GM23338 (cell line): ENCODE data around the gene KCNC4. TPM values are rescaled to one million over a fixed set of nuclear protein-coding genes. Genes with fewer than 3 reads are reported as not detected.

Experiments
- ATAC-seq: fragments of 200-7000 bp; cut with Tn5 transposase; 3 replicates; pipeline ENCODE4 v1.9.1; 2020
- DNase-seq: peaks from one replicate; pipeline ENCODE4 v3.0.0-alpha.2; 2015; ENCODE audit warnings: low spot score
- H2AFZ ChIP-seq: fragments of 200-600 bp; sonication (generic); 2 replicates; pipeline ENCODE4 v1.8.0; 2016; ENCODE audit warnings: antibody characterized with exemption, mild to moderate bottlenecking, moderate library complexity
- H3F3A ChIP-seq: fragments of 200-600 bp; sonication (generic); replicated peaks from 2 replicates; pipeline ENCODE4 v1.8.0; 2017; ENCODE audit warnings: antibody characterized with exemption, mixed run types, low read depth
- H3K27ac ChIP-seq: fragments of 200-600 bp; sonication (generic); 2 replicates; pipeline ENCODE4 v1.6.1; 2016; ENCODE audit warnings: low read depth
- H3K27me3 ChIP-seq: fragments of 200-600 bp; sonication (generic); 2 replicates; pipeline ENCODE4 v1.8.0; 2016; ENCODE audit warnings: mild to moderate bottlenecking, mixed run types, moderate library complexity; ENCODE audit not compliant: insufficient read depth
- H3K36me3 ChIP-seq: fragments of 200-600 bp; sonication (generic); 2 replicates; pipeline ENCODE4 v1.8.0; 2016; ENCODE audit warnings: mild to moderate bottlenecking; ENCODE audit not compliant: insufficient read depth
- H3K4me1 ChIP-seq: fragments of 200-600 bp; sonication (generic); 2 replicates; pipeline ENCODE4 v1.8.0; 2016; ENCODE audit warnings: mild to moderate bottlenecking, moderate library complexity; ENCODE audit not compliant: insufficient read depth
- H3K4me2 ChIP-seq: fragments of 200-600 bp; sonication (generic); 2 replicates; pipeline ENCODE4 v1.7.1; 2017; ENCODE audit warnings: mixed run types
- H3K4me3 ChIP-seq: fragments of 200-600 bp; sonication (generic); 2 replicates; pipeline ENCODE4 v1.6.1; 2016; ENCODE audit warnings: mixed run types
- H3K79me2 ChIP-seq: fragments of 200-600 bp; sonication (generic); replicated peaks from 2 replicates; pipeline ENCODE4 v1.8.0; 2017; ENCODE audit warnings: mild to moderate bottlenecking; ENCODE audit not compliant: insufficient read depth
- H3K9me2 ChIP-seq: fragments of 200-600 bp; sonication (generic); 2 replicates; pipeline ENCODE4 v1.8.0; 2017; ENCODE audit not compliant: insufficient read depth
- H4K20me1 ChIP-seq: fragments of 200-600 bp; sonication (generic); replicated peaks from 2 replicates; pipeline ENCODE4 v1.8.0; 2017; ENCODE audit warnings: mild to moderate bottlenecking; ENCODE audit not compliant: insufficient read depth
- H3K27ac Mint-ChIP-seq: 2 replicates; pipeline ENCODE4 v1.8.0; 2020; ENCODE audit warnings: inconsistent platforms, mild to moderate bottlenecking, moderate library complexity, mixed read lengths
- H3K27me3 Mint-ChIP-seq: 3 replicates; pipeline ENCODE4 v1.8.0; 2022; ENCODE audit warnings: low read depth, mild to moderate bottlenecking, moderate library complexity, mixed read lengths, inconsistent platforms; ENCODE audit not compliant: insufficient read depth, poor library complexity
- H3K36me3 Mint-ChIP-seq: 3 replicates; pipeline ENCODE4 v1.8.0; 2021; ENCODE audit warnings: low read depth, mild to moderate bottlenecking, inconsistent platforms, moderate library complexity, mixed read lengths
- H3K4me1 Mint-ChIP-seq: 3 replicates; pipeline ENCODE4 v1.8.0; 2020; ENCODE audit warnings: mild to moderate bottlenecking, inconsistent platforms, mixed read lengths
- H3K4me3 Mint-ChIP-seq: 3 replicates; pipeline ENCODE4 v1.8.0; 2021; ENCODE audit warnings: moderate library complexity, mild to moderate bottlenecking, inconsistent platforms, mixed read lengths
- H3K9me3 Mint-ChIP-seq: 3 replicates; pipeline ENCODE4 v1.8.0; 2020; ENCODE audit warnings: moderate library complexity, mild to moderate bottlenecking, inconsistent platforms, mixed read lengths
- CREB1 ChIP-seq: fragments of 250-450 bp; sonication (Bioruptor Pico); IDR thresholded peaks from 2 replicates; pipeline ENCODE4 v1.5.0; 2020; ENCODE audit warnings: low read depth, mild to moderate bottlenecking, moderate library complexity
- CTCF ChIP-seq, 2 experiments: fragments of 200-600 bp in 1 of 2; sonication (generic) in 1 of 2; conservative IDR thresholded peaks; 2 replicates each; pipeline versions ENCODE4 v1.5.1 to v1.6.1; 2016 to 2017; ENCODE audit warnings: antibody characterized with exemption in 2 of 2, low read depth in 2 of 2, mild to moderate bottlenecking in 2 of 2, moderate library complexity in 1 of 2
- JUNB ChIP-seq: IDR thresholded peaks from one replicate; pipeline ENCODE4 v1.6.1; 2016; ENCODE audit warnings: antibody characterized with exemption; ENCODE audit not compliant: unreplicated experiment
- POLR2AphosphoS5 ChIP-seq: IDR thresholded peaks from 2 replicates; pipeline ENCODE4 v1.6.1; 2016; ENCODE audit warnings: antibody characterized with exemption, low read depth
- ZNF462 ChIP-seq: fragments of 250-450 bp; sonication (Bioruptor Pico); IDR thresholded peaks from 2 replicates; pipeline ENCODE4 v1.5.0; 2020; ENCODE audit warnings: mild to moderate bottlenecking, moderate library complexity
- polyA plus RNA-seq: library from polyadenylated mRNA; unstranded; fragments of >200 nt; fragmentation: Nextera tagmentation; extraction: Ambion mirVana; gene quantifications from 2 replicates; pipeline ENCODE4 v1.2.1, GENCODE V29; 2016
- total RNA-seq: library from RNA; depleted of rRNA; stranded (reverse); fragments of >200 nt; shearing (Covaris generic); gene quantifications from 2 replicates; pipeline ENCODE4 v1.2.3, GENCODE V29; 2014

KCNC4 gene
- total and polyA plus RNA-seq, 2 experiments from 2014 or later: 3.5 to 10.7 TPM

- H3K4me2 ChIP-seq: peak overlapping the region; percentile 63
- H3K4me1 ChIP-seq: peaks cover 34% of the 10 kb centered on the region
- H4K20me1 ChIP-seq: no peaks in the 10 kb centered on the region; the same call in 1 of the 2 replicates
- Mint-ChIP-seq H3K27me3 (peaks cover 20% of the 10 kb centered on the region), H3K9me3 (no peaks in the 10 kb centered on the region; the same call in 2 of the 3 replicates), H3K36me3 (no peaks in the 10 kb centered on the region; the same call in 2 of the 3 replicates), H3K4me1 (peaks cover 38% of the 10 kb centered on the region), H3K27ac (0 out of 2 replicates have a peak overlapping the region, but pooled peaks have one; percentile 29), H3K4me3 (no peak overlapping the region)
- no peaks in the 10 kb centered on the region for H3K36me3 ChIP-seq
- H2AFZ ChIP-seq: no peak overlapping the region
- peak; percentile 65 for ATAC-seq
- no peaks in the 10 kb centered on the region for H3F3A ChIP-seq
- 0 out of 2 replicates have a peak overlapping the region, but pooled peaks have one; percentile 28 for H3K4me3 ChIP-seq
- no peak overlapping the region for H3K27ac ChIP-seq
- 0 out of 2 replicates have a peak, but pooled peaks have one; percentile 24 for TF ChIP-seq ZNF462 (CRISPR knock-in tag)
- TF ChIP-seq POLR2AphosphoS5: no peak
- H3K79me2 ChIP-seq: no peaks in the 10 kb centered on the region
- H3K27me3 ChIP-seq: 0 out of 2 replicates have a peak, but pooled peaks cover 9% of the 10 kb centered on the region
- peak; percentile 64 for DNase-seq
- H3K9me2 ChIP-seq: 0 out of 2 replicates have a peak, but pooled peaks cover 15% of the 10 kb centered on the region
These were observed 31.9 kb downstream of the KCNC4 start for GRCh38 chr1:110242062-110242461.

- no peak overlapping the region for H3K4me3 Mint-ChIP-seq
- peaks cover 38% of the 10 kb centered on the region for H3K4me1 Mint-ChIP-seq
- Histone ChIP-seq H3K79me2 (no peaks in the 10 kb centered on the region), H3F3A (no peaks in the 10 kb centered on the region), H3K27me3 (0 out of 2 replicates have a peak, but pooled peaks cover 9% of the 10 kb centered on the region), H3K9me2 (0 out of 2 replicates have a peak, but pooled peaks cover 15% of the 10 kb centered on the region), H3K4me1 (peaks cover 34% of the 10 kb centered on the region), H3K36me3 (no peaks in the 10 kb centered on the region), H2AFZ (no peak overlapping the region), H3K27ac (no peak overlapping the region), H4K20me1 (no peaks in the 10 kb centered on the region; the same call in 1 of the 2 replicates), H3K4me2 (peak overlapping the region; percentile 63), H3K4me3 (no peak overlapping the region; the same call in 1 of the 2 replicates)
- H3K9me3 Mint-ChIP-seq: no peaks in the 10 kb centered on the region; the same call in 2 of the 3 replicates
- H3K36me3 Mint-ChIP-seq: no peaks in the 10 kb centered on the region; the same call in 2 of the 3 replicates
- H3K27ac Mint-ChIP-seq: no peak overlapping the region
- DNase-seq (no peak), ATAC-seq (no peak)
- H3K27me3 Mint-ChIP-seq: peaks cover 20% of the 10 kb centered on the region
- no peak for TF ChIP-seq CTCF (conservative IDR thresholded peaks at IDR 0.05; ENCODE audit: low read depth in 2 of 2)
- TF ChIP-seq JUNB: no peak
- no peak for TF ChIP-seq CREB1 (CRISPR knock-in tag)
These were observed 32.6 kb downstream of the KCNC4 start for GRCh38 chr1:110242731-110243130.
